ENCODE measurements around the gene DGKZ.

DNA sequence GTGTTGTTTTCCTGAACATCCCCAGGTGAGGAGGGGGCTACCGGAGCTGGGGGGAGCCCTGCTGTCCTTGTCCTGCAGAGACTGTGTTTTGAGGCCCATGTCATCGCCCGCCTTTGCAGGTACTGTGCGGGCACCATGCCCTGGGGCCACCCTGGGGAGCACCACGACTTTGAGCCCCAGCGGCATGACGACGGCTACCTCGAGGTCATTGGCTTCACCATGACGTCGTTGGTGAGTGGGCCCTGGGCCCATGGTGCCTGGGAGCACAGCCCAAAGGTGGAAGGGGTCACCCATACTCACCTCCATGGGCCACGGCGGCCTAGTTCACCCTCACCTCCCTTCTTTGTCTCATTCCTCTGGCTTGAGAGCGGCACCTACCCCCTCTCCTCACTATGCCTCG is 27.6 kb downstream of the DGKZ start:
- TF ChIP-seq BHLHE40 (IDR thresholded peaks at IDR 0.05; ENCODE audit: low read length) (no peak), ZNF180 (CRISPR knock-in tag; IDR thresholded peaks at IDR 0.05; ENCODE audit: borderline replicate concordance, low read depth) (no peak)

Data from HepG2 (cell line).